Prostate gland (tissue), 2 donors: ENCODE measurements around the gene NEGR1. TPM values are rescaled to one million over a fixed set of nuclear protein-coding genes. Genes with fewer than 3 reads are reported as not detected.

Experiments used
- DNase-seq: peaks from one replicate; pipeline ENCODE4 v3.0.0-alpha.2; 2019; ENCODE audit warnings: low spot score
- H3K27ac ChIP-seq, 2 donors: fragments of 200-600 bp; sonication (generic); 2 replicates each; pipeline ENCODE4 v1.5.1; 2017 to 2019
- H3K27me3 ChIP-seq: fragments of 200-600 bp; sonication (generic); replicated peaks from 2 replicates; pipeline ENCODE4 v1.5.1; 2019; ENCODE audit not compliant: insufficient read depth
- H3K36me3 ChIP-seq, 2 donors: fragments of 200-600 bp; sonication (generic); 1 replicate in 1 of 2; 2 replicates in 1 of 2; pipeline versions ENCODE4 v1.5.1 to v1.8.1; 2017 to 2019
- H3K4me1 ChIP-seq: fragments of 200-600 bp; sonication (generic); replicated peaks from 2 replicates; pipeline ENCODE4 v1.5.1; 2019
- H3K4me3 ChIP-seq, 2 donors: fragments of 200-600 bp; sonication (generic); 2 replicates each; pipeline ENCODE4 v1.5.1; 2017 to 2019
- H3K9me3 ChIP-seq: fragments of 200-600 bp; sonication (generic); 2 replicates; pipeline ENCODE4 v1.5.1; 2017
- POLR2A ChIP-seq: fragments of 450-650 bp; IDR thresholded peaks from one replicate; pipeline ENCODE4 v1.6.1; 2016; ENCODE audit warnings: antibody characterized with exemption, mild to moderate bottlenecking
- POLR2AphosphoS5 ChIP-seq: sonication (generic); formaldehyde crosslinking; IDR thresholded peaks from one replicate; pipeline ENCODE4 v1.6.1; 2017; ENCODE audit warnings: antibody characterized with exemption
- WGBS: methylation state at CpG from one replicate; pipeline ENCODE4 v1.1.5; 2018; 5-methylcytosine and 5-hydroxymethylcytosine counted together
- intact Hi-C: fragments of 100-400 bp; cut with DNase I; formaldehyde crosslinking; loops from one replicate; pipeline ENCODE4 v1.14.2; 2022
- total RNA-seq, 2 donors: library from RNA; depleted of rRNA; stranded (reverse); fragments of >200 nt; gene quantifications; one replicate each; pipeline ENCODE4 v1.1.0, GENCODE V29; 2016
- TF ChIP-seq, protein P1 (sequence below), 4 experiments: fragments of 200-600 bp in 2 of 4; fragments of 450-650 bp in 2 of 4; sonication (generic) in 2 of 4; IDR thresholded peaks; 1 replicate in 3 of 4; 2 replicates in 1 of 4; pipeline ENCODE4 v1.5.1; 2016 to 2019; ENCODE audit warnings: antibody characterized with exemption in 4 of 4, mild to moderate bottlenecking in 2 of 4, moderate library complexity in 2 of 4

The NEGR1 gene
- total RNA-seq, 2 donors from 2014 or later, result 2.3 to 7.6 TPM

DNA sequence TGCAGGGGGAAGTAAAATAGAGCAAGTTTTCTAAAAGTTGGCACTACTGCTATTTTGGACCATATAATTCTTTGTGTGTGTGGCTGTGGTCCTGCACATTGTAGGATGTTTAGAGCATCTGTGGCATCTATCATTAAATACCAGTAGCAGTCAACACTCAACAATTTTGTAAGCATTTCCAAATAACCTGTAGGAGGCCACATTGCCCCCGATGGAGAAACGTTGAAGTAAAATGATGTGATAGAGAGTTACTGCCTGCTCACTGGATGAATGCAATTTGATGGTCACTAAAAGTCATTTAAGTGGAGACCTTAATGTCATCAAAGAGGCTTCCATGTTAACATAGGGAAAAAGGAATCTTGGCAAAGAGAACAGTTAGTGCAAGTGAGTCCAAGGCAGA is 560.8 kb downstream of the NEGR1 start:
- no peak for DNase-seq
- WGBS, result 70% methylated on average over 2 of the region's 2 CpGs
- Histone ChIP-seq H3K4me1 (no peaks in the 10 kb centered on the region), H3K27ac (no peak overlapping the region), H3K9me3 (no peaks in the 10 kb centered on the region), H3K36me3 (no peaks in the 10 kb centered on the region), H3K4me3 (no peak overlapping the region), H3K27me3 (no peaks in the 10 kb centered on the region)
- intact Hi-C loops, result no loop called here
- TF ChIP-seq, protein P1, sequence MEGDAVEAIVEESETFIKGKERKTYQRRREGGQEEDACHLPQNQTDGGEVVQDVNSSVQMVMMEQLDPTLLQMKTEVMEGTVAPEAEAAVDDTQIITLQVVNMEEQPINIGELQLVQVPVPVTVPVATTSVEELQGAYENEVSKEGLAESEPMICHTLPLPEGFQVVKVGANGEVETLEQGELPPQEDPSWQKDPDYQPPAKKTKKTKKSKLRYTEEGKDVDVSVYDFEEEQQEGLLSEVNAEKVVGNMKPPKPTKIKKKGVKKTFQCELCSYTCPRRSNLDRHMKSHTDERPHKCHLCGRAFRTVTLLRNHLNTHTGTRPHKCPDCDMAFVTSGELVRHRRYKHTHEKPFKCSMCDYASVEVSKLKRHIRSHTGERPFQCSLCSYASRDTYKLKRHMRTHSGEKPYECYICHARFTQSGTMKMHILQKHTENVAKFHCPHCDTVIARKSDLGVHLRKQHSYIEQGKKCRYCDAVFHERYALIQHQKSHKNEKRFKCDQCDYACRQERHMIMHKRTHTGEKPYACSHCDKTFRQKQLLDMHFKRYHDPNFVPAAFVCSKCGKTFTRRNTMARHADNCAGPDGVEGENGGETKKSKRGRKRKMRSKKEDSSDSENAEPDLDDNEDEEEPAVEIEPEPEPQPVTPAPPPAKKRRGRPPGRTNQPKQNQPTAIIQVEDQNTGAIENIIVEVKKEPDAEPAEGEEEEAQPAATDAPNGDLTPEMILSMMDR (IDR thresholded peaks at IDR 0.05), result no peak
- TF ChIP-seq POLR2A (no peak), POLR2AphosphoS5 (no peak)

GRCh38 chr1:71719330-71719729 is 563.0 kb downstream of the NEGR1 start:
- H3K4me3 ChIP-seq, result no peak overlapping the region
- DNase-seq, result no peak
- no peaks in the 10 kb centered on the region for H3K36me3 ChIP-seq
- no peak overlapping the region for H3K27ac ChIP-seq
- WGBS, result 60% methylated on average over 2 of the region's 2 CpGs
- no peaks in the 10 kb centered on the region for H3K4me1 ChIP-seq
- H3K27me3 ChIP-seq, result no peaks in the 10 kb centered on the region
- TF ChIP-seq POLR2AphosphoS5, result no peak
- TF ChIP-seq, protein P1 (IDR thresholded peaks at IDR 0.05), result no peak
- TF ChIP-seq POLR2A, result no peak
- intact Hi-C loops, result no loop called here
- H3K9me3 ChIP-seq, result no peaks in the 10 kb centered on the region

DNA sequence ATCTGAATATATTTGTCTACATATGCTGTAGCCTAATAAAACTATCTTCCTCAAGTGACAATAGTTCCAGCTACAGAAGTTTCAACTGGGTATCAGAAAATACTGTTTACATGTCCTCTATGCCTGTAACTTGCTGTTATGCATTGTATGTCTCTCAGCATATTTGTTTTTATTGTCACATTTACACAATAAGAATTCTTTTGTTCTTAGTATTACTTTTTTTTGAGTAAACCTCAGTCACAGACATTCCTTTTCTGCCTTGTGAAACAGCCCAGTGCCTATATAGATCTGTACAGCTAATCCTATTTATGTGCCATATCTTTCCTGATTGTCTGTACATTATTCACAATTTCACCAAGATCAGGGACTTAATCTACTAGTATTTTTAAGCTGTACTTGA is 565.2 kb downstream of the NEGR1 start:
- intact Hi-C loops, result no loop called here
- Histone ChIP-seq H3K4me3 (no peak overlapping the region), H3K9me3 (no peaks in the 10 kb centered on the region), H3K4me1 (no peaks in the 10 kb centered on the region), H3K27me3 (no peaks in the 10 kb centered on the region), H3K27ac (no peak overlapping the region), H3K36me3 (no peaks in the 10 kb centered on the region)
- no peak for DNase-seq
- TF ChIP-seq POLR2A, result no peak

- no peak for DNase-seq
- Histone ChIP-seq H3K4me3 (no peak overlapping the region), H3K27ac (no peak overlapping the region), H3K4me1 (no peaks in the 10 kb centered on the region), H3K9me3 (no peaks in the 10 kb centered on the region), H3K36me3 (no peaks in the 10 kb centered on the region), H3K27me3 (no peaks in the 10 kb centered on the region)
- intact Hi-C loops, result no loop called here
- TF ChIP-seq POLR2A, result no peak
- TF ChIP-seq, protein P1 (IDR thresholded peaks at IDR 0.05), result no peak
- TF ChIP-seq POLR2AphosphoS5, result no peak
Measured at GRCh38 chr1:71711456-71711855, 570.9 kb downstream of the NEGR1 start.

- H3K27me3 ChIP-seq, result no peaks in the 10 kb centered on the region
- no peak for TF ChIP-seq POLR2A
- TF ChIP-seq POLR2AphosphoS5, result no peak
- TF ChIP-seq, protein P1 (IDR thresholded peaks at IDR 0.05), result no peak
- H3K9me3 ChIP-seq, result no peaks in the 10 kb centered on the region
- WGBS, result 79% methylated on average over 5 of the region's 5 CpGs
- no peaks in the 10 kb centered on the region for H3K4me1 ChIP-seq
- H3K36me3 ChIP-seq, result no peaks in the 10 kb centered on the region
- DNase-seq, result no peak
- no peak overlapping the region for H3K4me3 ChIP-seq
- no peak overlapping the region for H3K27ac ChIP-seq
- intact Hi-C loops, result no loop called here
Measured at GRCh38 chr1:71706029-71706671, 576.2 kb downstream of the NEGR1 start.
